Measurements from ENCODE around the gene PSMD5. TPM values are rescaled to one million over a fixed set of nuclear protein-coding genes. Genes with fewer than 3 reads are reported as not detected.

PSMD5 gene
- 10 to 100 TPM; 33.2 to 60.2 TPM for total RNA-seq

DNA sequence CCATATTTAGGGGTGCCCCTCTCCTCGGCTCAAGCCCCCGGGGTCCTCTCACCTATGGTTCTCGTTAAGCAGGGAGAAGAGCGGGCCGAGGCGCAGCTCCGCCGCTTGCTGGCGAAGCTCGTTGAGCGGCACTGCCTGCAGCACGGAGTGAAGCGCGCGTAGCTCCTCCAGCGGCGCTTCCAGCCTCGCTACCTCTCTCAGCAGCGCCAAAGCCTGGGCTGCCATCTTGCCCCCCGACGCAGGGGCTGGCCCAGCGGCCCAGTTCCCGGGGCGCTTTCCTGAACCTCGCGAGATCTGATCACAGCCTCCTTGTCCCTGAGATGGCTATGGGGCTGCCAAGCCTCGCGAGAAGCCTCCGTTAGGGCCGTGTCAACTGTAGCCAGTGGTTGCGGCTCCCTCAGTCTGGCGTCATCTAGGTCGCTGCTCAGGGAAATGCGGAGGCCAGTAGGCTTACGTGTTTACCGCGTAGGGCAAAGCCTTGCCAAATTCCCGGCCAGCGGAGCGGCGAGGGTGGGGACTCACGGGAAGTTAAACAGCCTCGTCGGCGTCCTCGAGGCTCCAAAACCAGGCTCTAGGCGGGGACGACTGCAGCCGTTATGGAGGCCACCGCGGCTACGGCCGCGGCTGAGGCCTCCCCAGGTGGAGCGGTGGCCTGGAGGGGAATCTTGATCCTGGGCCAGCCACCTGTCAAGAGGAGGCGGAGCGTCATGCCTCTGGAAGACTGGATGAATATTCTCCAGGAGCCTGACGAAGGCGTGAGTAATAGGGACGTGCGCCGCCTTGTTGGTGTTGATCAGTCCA lies at the start of gene PSMD5:
TSS of gene PSMD5 (minus strand) at position 238 of the 801 bp plus-strand sequence. CDS start at position 225, 13 bp downstream.
- DNase-seq: peak; percentile 98
- Histone ChIP-seq H3K9ac (ENCODE audit: low read depth in 2 of 2, low read length in 2 of 2) (peak within 1 kb of the TSS; percentile 92 to 98), H3K27ac (peak within 1 kb of the TSS; percentile 86), H3K9me3 (no peaks in the 10 kb centered on the region), H3K36me3 (no peaks in the 10 kb centered on the region), H3K27me3 (no peaks in the 10 kb centered on the region), H3K4me1 (peaks cover 3% of the 10 kb centered on the region), H3K4me3 (peak within 1 kb of the TSS; percentile 75)
- intact Hi-C loops (cut with DNase I): no loop called here
- TF ChIP-seq, protein P1, sequence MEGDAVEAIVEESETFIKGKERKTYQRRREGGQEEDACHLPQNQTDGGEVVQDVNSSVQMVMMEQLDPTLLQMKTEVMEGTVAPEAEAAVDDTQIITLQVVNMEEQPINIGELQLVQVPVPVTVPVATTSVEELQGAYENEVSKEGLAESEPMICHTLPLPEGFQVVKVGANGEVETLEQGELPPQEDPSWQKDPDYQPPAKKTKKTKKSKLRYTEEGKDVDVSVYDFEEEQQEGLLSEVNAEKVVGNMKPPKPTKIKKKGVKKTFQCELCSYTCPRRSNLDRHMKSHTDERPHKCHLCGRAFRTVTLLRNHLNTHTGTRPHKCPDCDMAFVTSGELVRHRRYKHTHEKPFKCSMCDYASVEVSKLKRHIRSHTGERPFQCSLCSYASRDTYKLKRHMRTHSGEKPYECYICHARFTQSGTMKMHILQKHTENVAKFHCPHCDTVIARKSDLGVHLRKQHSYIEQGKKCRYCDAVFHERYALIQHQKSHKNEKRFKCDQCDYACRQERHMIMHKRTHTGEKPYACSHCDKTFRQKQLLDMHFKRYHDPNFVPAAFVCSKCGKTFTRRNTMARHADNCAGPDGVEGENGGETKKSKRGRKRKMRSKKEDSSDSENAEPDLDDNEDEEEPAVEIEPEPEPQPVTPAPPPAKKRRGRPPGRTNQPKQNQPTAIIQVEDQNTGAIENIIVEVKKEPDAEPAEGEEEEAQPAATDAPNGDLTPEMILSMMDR (IDR thresholded peaks at IDR 0.05): no peak

- intact Hi-C loops (cut with DNase I): no loop called here
- no peaks in the 10 kb centered on the region for H3K9me3 ChIP-seq
- no peak overlapping the region for H3K9ac ChIP-seq (ENCODE audit: low read depth in 2 of 2, low read length in 2 of 2)
- no peaks in the 10 kb centered on the region for H3K27me3 ChIP-seq
- H3K27ac ChIP-seq: peak overlapping the region; percentile 29
- TF ChIP-seq, protein P1 (IDR thresholded peaks at IDR 0.05): no peak
- H3K4me1 ChIP-seq: peaks cover 4% of the 10 kb centered on the region
- no peaks in the 10 kb centered on the region for H3K36me3 ChIP-seq
- DNase-seq: no peak
- no peak overlapping the region for H3K4me3 ChIP-seq
Measured at GRCh38 chr9:120891884-120892747, 49.4 kb upstream of the PSMD5 start.

DNA sequence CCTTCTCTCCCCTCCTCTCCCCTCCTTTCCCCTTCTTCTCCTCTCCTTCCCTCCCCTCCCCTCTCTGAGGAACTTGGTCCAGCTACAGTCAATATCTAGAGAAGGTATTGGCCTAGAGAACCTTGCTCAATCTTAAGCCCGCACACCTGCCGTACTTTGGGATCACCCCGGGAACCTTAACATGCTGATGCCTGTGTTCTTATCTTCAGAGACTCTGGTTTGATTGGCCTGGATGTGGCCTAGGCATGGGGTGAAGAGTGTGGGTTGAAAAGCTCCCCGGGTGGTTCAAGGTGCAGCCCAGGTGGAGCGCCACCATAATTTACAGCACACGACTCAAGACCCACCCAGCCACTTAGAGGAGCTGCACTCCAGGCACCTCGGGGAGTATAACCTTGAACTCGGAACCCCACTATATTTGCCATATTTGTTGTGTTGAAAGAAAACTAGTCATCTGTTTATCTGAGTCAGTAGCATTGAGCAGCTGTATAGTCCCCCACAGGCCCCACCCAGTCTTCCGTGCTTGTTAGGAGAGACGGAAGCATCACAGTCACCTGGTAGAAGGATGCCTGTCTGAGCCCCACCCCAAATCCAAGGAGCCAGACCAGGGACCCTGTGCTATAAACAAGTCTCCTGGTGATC lies 48.6 kb upstream of the PSMD5 start:
- H3K9me3 ChIP-seq: no peaks in the 10 kb centered on the region
- peaks cover 4% of the 10 kb centered on the region for H3K4me1 ChIP-seq

DNA sequence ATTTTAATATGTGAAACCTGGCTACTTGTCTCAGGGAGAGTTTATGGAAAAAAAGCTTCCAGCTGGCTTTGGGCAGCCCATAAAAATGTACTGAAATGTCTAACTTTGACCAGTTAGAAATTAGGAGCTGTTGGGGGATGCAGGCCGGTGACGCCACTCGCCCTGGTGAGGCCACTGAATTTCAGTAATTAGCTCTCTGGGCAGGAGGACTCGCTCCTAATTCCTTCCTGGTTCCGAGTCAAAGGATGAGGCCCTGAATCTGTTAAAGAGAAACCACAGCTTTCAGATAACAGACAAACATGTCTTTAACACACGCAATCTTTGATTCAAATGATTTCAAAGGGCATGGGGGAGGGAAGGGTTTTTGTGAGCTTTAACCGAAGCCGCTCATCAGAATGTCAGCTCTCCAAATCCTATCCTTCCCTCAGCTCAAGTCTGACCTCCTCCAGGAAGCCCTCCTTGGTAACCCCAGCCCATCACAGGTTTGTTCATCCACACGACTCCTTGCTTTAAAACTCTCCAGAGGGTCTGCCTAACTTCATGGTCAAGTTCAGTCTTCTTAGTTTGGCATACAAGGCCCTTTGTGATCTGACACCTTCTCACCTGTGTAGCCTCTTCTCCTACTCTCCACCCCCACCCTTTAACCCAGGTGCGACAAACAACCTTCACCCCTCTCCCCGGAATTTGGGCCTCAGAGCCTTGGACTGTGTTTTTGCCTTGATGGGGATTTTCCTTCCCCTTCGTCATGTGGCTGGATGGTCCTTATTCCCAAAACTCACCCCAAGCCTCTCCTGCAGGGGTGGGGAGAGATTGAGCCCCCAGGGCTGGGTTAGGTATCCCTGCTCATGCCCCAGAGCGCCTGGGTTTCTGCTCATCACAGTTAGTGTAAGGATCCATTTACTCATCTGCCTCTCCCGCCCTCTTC lies 47.9 kb upstream of the PSMD5 start:
- H3K9ac ChIP-seq (ENCODE audit: low read depth in 2 of 2, low read length in 2 of 2): no peak overlapping the region
- TF ChIP-seq, protein P1 (IDR thresholded peaks at IDR 0.05): no peak
- peaks cover 10% of the 10 kb centered on the region for H3K4me1 ChIP-seq
- H3K36me3 ChIP-seq: no peaks in the 10 kb centered on the region
- peak overlapping the region; percentile 13 for H3K27ac ChIP-seq
- no peak for DNase-seq
- intact Hi-C loops (cut with DNase I): no loop called here
- H3K27me3 ChIP-seq: no peaks in the 10 kb centered on the region
- no peaks in the 10 kb centered on the region for H3K9me3 ChIP-seq
- no peak overlapping the region for H3K4me3 ChIP-seq

More for the DNA sequence above, 48.6 kb upstream of the PSMD5 start:
- DNase-seq: no peak
- Histone ChIP-seq H3K9ac (ENCODE audit: low read depth in 2 of 2, low read length in 2 of 2) (peak overlapping the region in 1 of 2 donors; percentile 9), H3K36me3 (no peaks in the 10 kb centered on the region), H3K27ac (peak overlapping the region; percentile 29), H3K4me3 (no peak overlapping the region), H3K27me3 (no peaks in the 10 kb centered on the region)
- TF ChIP-seq, protein P1 (IDR thresholded peaks at IDR 0.05): no peak
- intact Hi-C loops (cut with DNase I): no loop called here

All from colonic mucosa (tissue), 4 donors.